HCT116 (cell line): ENCODE results near the gene ARID3A. TPM values are rescaled to one million over a fixed set of nuclear protein-coding genes. Genes with fewer than 3 reads are reported as not detected.
A peak's percentile ranks its signal among the peaks of the same experiment; 100 is the strongest.

Experiments
- ATAC-seq: fragments of 200-7000 bp; cut with Tn5 transposase; 2 replicates; pipeline ENCODE4 v1.9.1; 2020; ENCODE audit warnings: mild to moderate bottlenecking, moderate library complexity
- BruUV-seq: library from RNA; stranded (reverse); fragments of 400-500 nt; replicated peaks from 2 replicates; lab custom pipeline; 2021; lab: Mats Ljungman, UMichigan
- CTCF ChIA-PET: fragments of 300-600 bp; sonication (Branson Sonifier 250); formaldehyde crosslinking; loops from one replicate; lab custom pipeline; 2021; ENCODE audit warnings: antibody characterized with exemption; lab: Charles Lee
- POLR2A ChIA-PET: fragments of 300-600, 350-600 bp; sonication (Branson Sonifier 250); formaldehyde crosslinking; loops from one replicate; lab custom pipeline; 2021; ENCODE audit warnings: antibody characterized with exemption; lab: Charles Lee
- RAD21 ChIA-PET, 2 experiments: fragments of 300-600 bp; sonication (Branson Sonifier 250); formaldehyde crosslinking; loops; one replicate each; lab custom pipeline; 2023; ENCODE audit warnings: low total read pairs in 2 of 2; ENCODE audit not compliant: uncharacterized antibody in 2 of 2, unreplicated experiment in 2 of 2, low non-redundant PET in 1 of 2; lab: Charles Lee
- DNase-seq: peaks from one replicate; pipeline ENCODE4 v3.0.0-alpha.2; 2010; ENCODE audit warnings: low read depth, low spot score
- H2AFZ ChIP-seq: fragments of 200-600 bp; shearing (Covaris generic), sonication (generic); 2 replicates; pipeline ENCODE4 v1.6.1; 2017; ENCODE audit warnings: low read depth, mixed run types, mixed read lengths, antibody characterized with exemption, low read length; ENCODE audit not compliant: poor library complexity, severe bottlenecking
- H3K27ac ChIP-seq: 2 replicates; pipeline ENCODE4 v1.5.1; 2012; ENCODE audit warnings: low read depth, low read length
- H3K27me3 ChIP-seq: fragments of 200-600 bp; sonication (generic); 2 replicates; pipeline ENCODE4 v1.6.1; 2016; ENCODE audit warnings: mixed run types, low read length, mixed read lengths; ENCODE audit not compliant: insufficient read depth
- H3K36me3 ChIP-seq, 2 experiments: fragments of 200-500 bp in 1 of 2; fragments of 200-600 bp in 1 of 2; sonication (Bioruptor generic) in 1 of 2; sonication (generic) in 1 of 2; 2 replicates each; pipeline versions ENCODE4 v1.5.1 to v1.6.1; 2014 to 2016; ENCODE audit warnings: low read length in 2 of 2, inconsistent platforms in 1 of 2, mixed read lengths in 1 of 2, mixed run types in 1 of 2; ENCODE audit not compliant: insufficient read depth in 2 of 2, control insufficient read depth in 1 of 2
- H3K4me1 ChIP-seq, 2 experiments: fragments of 200-600 bp in 1 of 2; sonication (generic) in 1 of 2; 2 replicates each; pipeline versions ENCODE4 v1.5.1 to v1.6.1; 2012 to 2017; ENCODE audit warnings: low read length in 2 of 2, inconsistent platforms in 1 of 2, mild to moderate bottlenecking in 1 of 2, mixed read lengths in 1 of 2, mixed run types in 1 of 2, moderate library complexity in 1 of 2; ENCODE audit not compliant: insufficient read depth in 2 of 2, control insufficient read depth in 1 of 2
- H3K4me2 ChIP-seq: fragments of 200-600 bp; sonication (generic); 2 replicates; pipeline ENCODE4 v1.6.1; 2017; ENCODE audit warnings: mixed run types, low read length, mixed read lengths
- H3K4me3 ChIP-seq, 2 experiments: fragments of 200-600 bp in 1 of 2; sonication (generic) in 1 of 2; replicated peaks in 1 of 2; 2 replicates each; pipeline ENCODE4 v1.5.1; 2011 to 2016; ENCODE audit warnings: low read length in 2 of 2, control low read depth in 1 of 2, low read depth in 1 of 2, mild to moderate bottlenecking in 1 of 2, mixed read lengths in 1 of 2, mixed run types in 1 of 2
- H3K79me2 ChIP-seq: fragments of 200-600 bp; sonication (generic); 2 replicates; pipeline ENCODE4 v1.6.1; 2017; ENCODE audit warnings: mild to moderate bottlenecking, mixed run types, low read length, moderate library complexity, mixed read lengths; ENCODE audit not compliant: insufficient read depth
- H3K9ac ChIP-seq: fragments of 200-600 bp; sonication (generic); 2 replicates; pipeline ENCODE4 v1.6.1; 2016; ENCODE audit warnings: low read length, mixed read lengths
- H3K9me2 ChIP-seq: fragments of 200-600 bp; sonication (generic), shearing (Covaris generic); 2 replicates; pipeline ENCODE4 v1.6.1; 2017; ENCODE audit warnings: mixed run types, mild to moderate bottlenecking, moderate library complexity; ENCODE audit not compliant: insufficient read depth
- H3K9me3 ChIP-seq, 2 experiments: fragments of 200-500 bp in 1 of 2; fragments of 200-600 bp in 1 of 2; sonication (Bioruptor generic) in 1 of 2; sonication (generic) in 1 of 2; 2 replicates each; pipeline ENCODE4 v1.6.1; 2014 to 2017; ENCODE audit warnings: low read length in 2 of 2, mixed read lengths in 2 of 2, inconsistent platforms in 1 of 2, low read depth in 1 of 2, mild to moderate bottlenecking in 1 of 2, mixed run types in 1 of 2, moderate library complexity in 1 of 2; ENCODE audit not compliant: control insufficient read depth in 1 of 2, insufficient read depth in 1 of 2
- H4K20me1 ChIP-seq: fragments of 200-600 bp; sonication (generic), shearing (Covaris generic); 2 replicates; pipeline ENCODE4 v1.6.1; 2017; ENCODE audit warnings: mixed run types, mild to moderate bottlenecking, moderate library complexity; ENCODE audit not compliant: insufficient read depth
- ATF3 ChIP-seq: IDR thresholded peaks from 2 replicates; pipeline ENCODE4 v1.6.1; 2012
- CBX3 ChIP-seq: IDR thresholded peaks from 2 replicates; pipeline ENCODE4 v1.6.1; 2012; ENCODE audit warnings: low read depth
- CTCF ChIP-seq, 3 experiments: fragments of 200-600 bp in 1 of 3; sonication (generic) in 1 of 3; IDR thresholded peaks in 2 of 3; conservative IDR thresholded peaks in 1 of 3; 2 replicates each; pipeline ENCODE4 v1.5.1; 2012 to 2017; ENCODE audit warnings: low read depth in 2 of 3, low read length in 2 of 3, antibody characterized with exemption in 1 of 3, borderline replicate concordance in 1 of 3, control low read depth in 1 of 3, mild to moderate bottlenecking in 1 of 3, mixed read lengths in 1 of 3, mixed run types in 1 of 3, moderate library complexity in 1 of 3; ENCODE audit not compliant: insufficient read depth in 1 of 3
- EGR1 ChIP-seq: IDR thresholded peaks from 2 replicates; pipeline ENCODE4 v1.6.1; 2012; ENCODE audit warnings: low read depth
- EZH2phosphoT487 ChIP-seq: fragments of 200-600 bp; IDR thresholded peaks from 2 replicates; pipeline ENCODE4 v1.6.1; 2018; ENCODE audit warnings: antibody characterized with exemption, borderline replicate concordance
- MAX ChIP-seq: IDR thresholded peaks from 2 replicates; pipeline ENCODE4 v1.6.1; 2012
- SIN3A ChIP-seq: IDR thresholded peaks from 2 replicates; pipeline ENCODE4 v1.6.1; 2012; ENCODE audit warnings: low read depth
- SP1 ChIP-seq: IDR thresholded peaks from 2 replicates; pipeline ENCODE4 v1.6.1; 2012; ENCODE audit warnings: low read depth
- SRF ChIP-seq: IDR thresholded peaks from 2 replicates; pipeline ENCODE4 v1.6.1; 2012; ENCODE audit warnings: low read depth
- TCF7L2 ChIP-seq: IDR thresholded peaks from 2 replicates; pipeline ENCODE4 v1.7.0; 2011; ENCODE audit warnings: borderline replicate concordance, inconsistent platforms; ENCODE audit not compliant: insufficient read depth, insufficient read length; ENCODE audit errors: extremely low read depth
- YY1 ChIP-seq: IDR thresholded peaks from 2 replicates; pipeline ENCODE4 v1.6.1; 2011; ENCODE audit warnings: low read length, low read depth, moderate library complexity, mild to moderate bottlenecking; ENCODE audit not compliant: insufficient replicate concordance; ENCODE audit errors: extremely low read depth
- intact Hi-C: fragments of 100-400 bp; cut with micrococcal nuclease; formaldehyde crosslinking; loops from 2 replicates; pipeline ENCODE4 v1.10.0; 2022
- total RNA-seq: library from RNA; stranded (reverse); gene quantifications from one replicate; pipeline ENCODE4 v1.2.1, GENCODE V29; 2021; ENCODE audit not compliant: unreplicated experiment
- TF ChIP-seq, protein P1 (sequence below): IDR thresholded peaks from 2 replicates; pipeline ENCODE4 v1.6.1; 2012; ENCODE audit warnings: low read depth

ARID3A gene
- total RNA-seq, 1 experiment from 2014 or later = 21.8 TPM

GRCh38 chr19:966485-967088 lies 40.8 kb downstream of the ARID3A start (continued):
- TF ChIP-seq, protein P1, sequence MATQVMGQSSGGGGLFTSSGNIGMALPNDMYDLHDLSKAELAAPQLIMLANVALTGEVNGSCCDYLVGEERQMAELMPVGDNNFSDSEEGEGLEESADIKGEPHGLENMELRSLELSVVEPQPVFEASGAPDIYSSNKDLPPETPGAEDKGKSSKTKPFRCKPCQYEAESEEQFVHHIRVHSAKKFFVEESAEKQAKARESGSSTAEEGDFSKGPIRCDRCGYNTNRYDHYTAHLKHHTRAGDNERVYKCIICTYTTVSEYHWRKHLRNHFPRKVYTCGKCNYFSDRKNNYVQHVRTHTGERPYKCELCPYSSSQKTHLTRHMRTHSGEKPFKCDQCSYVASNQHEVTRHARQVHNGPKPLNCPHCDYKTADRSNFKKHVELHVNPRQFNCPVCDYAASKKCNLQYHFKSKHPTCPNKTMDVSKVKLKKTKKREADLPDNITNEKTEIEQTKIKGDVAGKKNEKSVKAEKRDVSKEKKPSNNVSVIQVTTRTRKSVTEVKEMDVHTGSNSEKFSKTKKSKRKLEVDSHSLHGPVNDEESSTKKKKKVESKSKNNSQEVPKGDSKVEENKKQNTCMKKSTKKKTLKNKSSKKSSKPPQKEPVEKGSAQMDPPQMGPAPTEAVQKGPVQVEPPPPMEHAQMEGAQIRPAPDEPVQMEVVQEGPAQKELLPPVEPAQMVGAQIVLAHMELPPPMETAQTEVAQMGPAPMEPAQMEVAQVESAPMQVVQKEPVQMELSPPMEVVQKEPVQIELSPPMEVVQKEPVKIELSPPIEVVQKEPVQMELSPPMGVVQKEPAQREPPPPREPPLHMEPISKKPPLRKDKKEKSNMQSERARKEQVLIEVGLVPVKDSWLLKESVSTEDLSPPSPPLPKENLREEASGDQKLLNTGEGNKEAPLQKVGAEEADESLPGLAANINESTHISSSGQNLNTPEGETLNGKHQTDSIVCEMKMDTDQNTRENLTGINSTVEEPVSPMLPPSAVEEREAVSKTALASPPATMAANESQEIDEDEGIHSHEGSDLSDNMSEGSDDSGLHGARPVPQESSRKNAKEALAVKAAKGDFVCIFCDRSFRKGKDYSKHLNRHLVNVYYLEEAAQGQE = no peak
- TF ChIP-seq SIN3A = no peak
- TF ChIP-seq CBX3 = no peak
- TF ChIP-seq ATF3 = no peak
- TF ChIP-seq, all 23 proteins: peak for 0

GRCh38 chr19:970695-971094 lies 44.9 kb downstream of the ARID3A start:
- intact Hi-C loops = no loop called here
- H3K9me2 ChIP-seq = no peaks in the 10 kb centered on the region
- H3K36me3 ChIP-seq = peaks cover 9 to 43% of the 10 kb centered on the region in 2 experiments
- no peaks in the 10 kb centered on the region for H3K4me1 ChIP-seq
- no TSS peak for BruUV-seq
- H3K4me2 ChIP-seq = no peak overlapping the region
- peaks cover 8 to 19% of the 10 kb centered on the region in 2 experiments; a peak in 3 of 4 replicates for H3K9me3 ChIP-seq
- no peaks in the 10 kb centered on the region for H4K20me1 ChIP-seq
- ChIA-PET RAD21 (no interaction called here), CTCF (interaction anchor here (1.3 kb wide), 1 partner anchor 11 kb away, joined by 3 read pairs; no protein-coding TSS in a partner anchor), POLR2A (no interaction called here)
- ATAC-seq (peak; percentile 67; the same call in 1 of the 2 replicates), DNase-seq (no peak)
- no peak overlapping the region for H3K4me3 ChIP-seq
- H2AFZ ChIP-seq = no peak overlapping the region
- no peak overlapping the region for H3K27ac ChIP-seq
- no peak overlapping the region for H3K9ac ChIP-seq
- no peaks in the 10 kb centered on the region for H3K79me2 ChIP-seq
- H3K27me3 ChIP-seq = no peaks in the 10 kb centered on the region
- no peak for TF ChIP-seq YY1
- TF ChIP-seq CBX3 = peak; percentile 93; the same call in 1 of the 2 replicates
- no peak for TF ChIP-seq TCF7L2
- TF ChIP-seq CTCF (IDR thresholded peaks at IDR 0.05 in 2 of 3, conservative IDR thresholded peaks at IDR 0.05 in 1 of 3; ENCODE audit: borderline replicate concordance in 1 of 3, insufficient read depth in 1 of 3, low read depth in 2 of 3, low read length in 2 of 3) = peak in 2 of 3 experiments; percentile 62 to 90; a peak in 4 of 6 replicates
- TF ChIP-seq SRF = no peak
- TF ChIP-seq SP1 = no peak
- no peak for TF ChIP-seq EGR1
- TF ChIP-seq EZH2phosphoT487 = no peak
- TF ChIP-seq MAX = no peak
- TF ChIP-seq, protein P1 = no peak
- no peak for TF ChIP-seq ATF3
